B cell (primary cell): ENCODE results near the gene PI4KA. TPM values are rescaled to one million over a fixed set of nuclear protein-coding genes. Genes with fewer than 3 reads are reported as not detected.

ENCODE experiments used
- polyA plus RNA-seq: library from polyadenylated mRNA; depleted of rRNA; stranded (reverse); fragments of >200 nt; gene quantifications from 2 replicates; pipeline ENCODE4 v1.2.3, GENCODE V29; 2012
- total RNA-seq, 2 donors: library from RNA; stranded (reverse); fragments of 120-200 nt in 1 of 2; gene quantifications; 1 replicate in 1 of 2; 2 replicates in 1 of 2; pipeline versions ENCODE4 v1.2.3 to v1.2.4, GENCODE V29; 2013 to 2022

Gene PI4KA
- total and polyA plus RNA-seq, 2 donors (not counting 1 experiment from before 2014, with no cell fraction given), result 85.9 to 156 TPM

Other genes with a start within 250 kb of the PI4KA start
- not detected in 2 replicates for gene SERPIND1, start 84.7 kb downstream of the PI4KA start, total RNA-seq
- gene SERPIND1, start 84.7 kb downstream of the PI4KA start, polyA plus RNA-seq, result not detected in 2 replicates
- gene SNAP29, start 196 bp upstream of the PI4KA start, total RNA-seq, result 17.4 and 18.8 TPM in 2 replicates
- 7.8 and 13.4 TPM in 2 replicates for gene SNAP29, start 196 bp upstream of the PI4KA start, polyA plus RNA-seq
- gene CRKL, start 58.6 kb upstream of the PI4KA start, total RNA-seq, result 75.3 and 76.7 TPM in 2 replicates
- 13.5 and 17.1 TPM in 2 replicates for gene CRKL, start 58.6 kb upstream of the PI4KA start, polyA plus RNA-seq
- gene AIFM3, start 108.4 kb upstream of the PI4KA start, total RNA-seq, result 3.0 and 4.5 TPM in 2 replicates
- gene AIFM3, start 108.4 kb upstream of the PI4KA start, polyA plus RNA-seq, result 6.0 and 7.5 TPM in 2 replicates
- gene LZTR1, start 123.5 kb upstream of the PI4KA start, total RNA-seq, result 94.8 and 104 TPM in 2 replicates
- 75.7 and 78.2 TPM in 2 replicates for gene LZTR1, start 123.5 kb upstream of the PI4KA start, polyA plus RNA-seq
- gene THAP7, start 143.3 kb upstream of the PI4KA start, total RNA-seq, result 37.7 and 43.1 TPM in 2 replicates
- gene THAP7, start 143.3 kb upstream of the PI4KA start, polyA plus RNA-seq, result 65.9 and 70.1 TPM in 2 replicates
- gene P2RX6, start 156.4 kb upstream of the PI4KA start, total RNA-seq, result 0.49 and 0.83 TPM in 2 replicates
- 0.35 and 0.79 TPM in 2 replicates for gene P2RX6, start 156.4 kb upstream of the PI4KA start, polyA plus RNA-seq
- gene SLC7A4, start 173.8 kb upstream of the PI4KA start, total RNA-seq, result not detected in 2 replicates
- gene SLC7A4, start 173.8 kb upstream of the PI4KA start, polyA plus RNA-seq, result not detected in 2 replicates
- gene LRRC74B, start 187.1 kb upstream of the PI4KA start, total RNA-seq, result 0.12 and 0.17 TPM in 2 replicates
- gene LRRC74B, start 187.1 kb upstream of the PI4KA start, polyA plus RNA-seq, result 0.01 TPM in 1 of 2 replicates, not detected in the other